NCI-H1092 treated with DMSO at 0.1 percent for 48 hours (cell line): ENCODE results near the gene PLVAP.

Experiments used
- DNase-seq: peaks from one replicate; lab custom pipeline; 2025; lab: John Stamatoyannopoulos, UW

The PLVAP gene

DNA sequence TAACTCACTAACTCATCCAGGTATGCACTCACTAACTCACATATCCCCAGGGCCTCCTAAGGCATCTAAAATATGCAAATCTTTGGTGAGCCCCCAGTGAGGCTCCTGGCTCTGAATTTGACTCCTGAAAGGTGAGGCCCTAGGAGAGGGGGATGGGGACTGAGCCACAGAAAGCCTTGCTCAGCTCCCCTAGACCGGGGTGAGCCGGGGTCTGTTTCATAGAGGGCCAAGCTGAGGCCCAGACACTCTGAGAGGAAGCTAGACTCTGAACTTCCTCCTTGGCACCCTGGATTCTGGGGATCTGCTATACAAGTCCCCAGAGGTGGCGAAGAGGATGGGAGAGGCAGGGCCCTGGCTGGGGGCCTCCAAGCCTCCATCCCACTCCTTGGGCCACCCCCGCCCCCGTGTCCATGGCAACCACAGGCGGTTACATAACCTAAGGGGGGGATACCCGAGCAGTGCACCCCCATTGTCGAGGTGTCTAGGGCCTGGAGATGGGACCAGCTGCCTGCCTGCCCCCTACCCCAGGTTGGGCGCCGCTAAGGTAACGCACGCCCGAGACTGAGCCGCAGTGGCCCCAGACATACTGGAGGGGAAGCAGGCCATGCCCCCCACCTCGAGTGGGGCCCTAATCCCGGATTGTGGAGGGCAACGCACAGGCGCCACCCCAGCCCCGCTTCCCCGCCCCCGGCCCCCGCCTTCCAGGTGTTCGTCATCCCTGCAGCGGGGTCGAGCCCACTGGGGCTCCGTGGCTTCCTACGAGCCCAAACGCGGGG lies 74.6 kb downstream of the PLVAP start:
- DNase-seq, result no peak
